Activated CD4-positive, alpha-beta T cell treated with anti-CD3 and anti-CD28 coated beads for 48 hours (primary cell): ENCODE measurements around the gene RAB11A.
"Not testable (repeated sequence)": the region's sequence is repeated elsewhere in the genome, so short reads cannot be mapped to it uniquely, and the experiment has no call there.

Experiments
- DNase-seq: peaks from one replicate; pipeline ENCODE4 v3.0.0-alpha.2; 2020

The RAB11A gene

DNA sequence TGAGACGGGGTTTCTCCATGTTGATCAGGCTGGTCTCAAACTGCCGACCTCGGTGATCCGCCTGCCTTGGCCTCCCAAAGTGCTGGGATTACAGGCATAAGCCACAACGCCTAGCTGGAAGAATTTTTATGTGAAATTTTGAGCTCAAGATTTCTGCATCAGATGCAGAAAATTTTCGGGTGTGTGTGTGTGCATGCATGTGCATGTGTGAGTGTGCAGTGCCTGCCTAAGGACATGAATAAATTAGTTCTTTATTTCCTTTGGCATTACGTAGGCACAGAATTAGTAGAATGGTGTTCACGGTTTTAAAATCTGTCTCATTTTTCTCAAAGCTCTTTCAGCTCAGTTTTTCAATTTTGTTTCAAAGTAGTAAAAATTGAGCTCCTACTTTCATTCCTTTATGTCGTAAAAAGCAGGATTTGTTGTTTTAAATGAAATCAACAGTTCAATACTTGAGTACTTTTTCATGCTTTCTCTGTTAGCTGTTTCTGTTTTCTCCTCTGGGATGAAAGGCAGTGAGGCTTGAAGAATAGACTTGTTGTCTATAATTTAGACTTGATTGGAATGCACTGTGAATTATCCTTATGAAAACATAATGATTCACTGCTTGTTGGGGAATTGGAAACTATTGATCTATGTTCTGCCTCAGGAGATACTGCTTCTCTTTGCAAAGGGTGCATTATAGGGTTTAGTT lies 23.3 kb upstream of the RAB11A start:
- no peak for DNase-seq

DNA sequence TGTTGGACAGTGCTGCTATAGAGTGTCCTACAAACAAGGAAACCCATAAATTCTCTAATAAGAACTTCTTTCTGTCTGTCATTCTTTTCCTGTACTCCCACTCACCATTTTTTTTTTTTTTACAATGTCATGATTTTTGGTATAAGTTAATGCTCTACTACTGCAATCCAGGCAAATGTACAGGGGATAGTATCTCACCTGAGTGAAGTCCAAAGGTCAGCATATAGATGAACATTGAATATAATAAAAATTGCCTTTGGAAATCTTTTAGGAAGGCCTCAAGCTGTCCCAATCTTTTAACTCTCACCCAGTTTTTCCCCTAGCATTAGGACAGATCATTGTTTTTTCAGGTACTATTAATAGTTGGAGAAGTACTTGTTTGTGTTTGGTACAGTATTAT lies 21.3 kb upstream of the RAB11A start:
- no peak for DNase-seq

DNA sequence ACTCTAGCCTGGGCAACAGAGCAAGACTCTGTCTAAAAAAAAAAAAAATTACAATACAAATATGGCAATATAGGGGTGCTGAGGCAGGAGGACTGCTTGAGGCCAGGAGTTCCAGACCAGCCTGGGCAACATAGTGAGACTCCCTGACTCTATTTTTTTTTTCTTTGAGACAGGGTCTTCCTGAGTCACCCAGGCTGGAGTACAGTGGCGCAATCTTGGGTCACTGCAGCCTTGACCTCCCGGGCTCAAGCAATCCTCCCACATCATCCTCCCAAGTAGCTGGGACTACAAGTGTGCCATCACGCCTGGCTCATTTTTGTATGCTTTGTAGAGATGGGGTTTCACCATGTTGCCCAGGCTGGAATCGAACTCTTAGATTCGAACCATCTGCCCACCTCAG lies 17.3 kb upstream of the RAB11A start:
- DNase-seq = no peak

DNA sequence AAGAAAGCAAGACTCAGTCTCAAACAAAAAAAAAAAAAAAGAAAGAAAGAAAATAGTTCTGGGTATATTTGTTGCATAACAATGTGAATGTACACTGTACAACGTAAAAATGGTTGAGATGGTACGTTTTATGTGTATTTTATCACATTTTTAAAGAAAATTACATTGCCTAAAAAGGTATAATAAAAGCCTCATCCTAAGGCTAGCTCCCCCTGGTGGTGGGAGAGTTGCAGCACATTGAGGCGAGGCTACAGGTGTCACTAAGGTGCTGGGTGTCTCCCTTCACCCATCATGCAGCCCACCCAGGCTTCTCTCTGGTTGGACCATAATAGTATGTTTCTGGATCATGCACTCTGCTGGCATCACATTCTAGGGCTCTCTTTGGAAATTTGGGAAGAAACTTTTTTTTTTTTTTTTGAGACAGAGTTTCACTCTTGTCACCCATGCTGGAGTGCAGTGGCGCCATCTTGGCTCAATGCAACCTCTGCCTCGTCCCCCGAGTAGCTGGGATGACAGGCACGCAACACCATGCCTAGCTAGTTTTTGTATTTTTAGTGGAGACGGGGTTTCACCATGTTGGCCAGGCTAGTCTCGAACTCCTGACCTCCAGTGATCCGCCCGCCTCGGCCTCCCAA lies 12.4 kb upstream of the RAB11A start:
- peak; percentile 89 for DNase-seq

DNA sequence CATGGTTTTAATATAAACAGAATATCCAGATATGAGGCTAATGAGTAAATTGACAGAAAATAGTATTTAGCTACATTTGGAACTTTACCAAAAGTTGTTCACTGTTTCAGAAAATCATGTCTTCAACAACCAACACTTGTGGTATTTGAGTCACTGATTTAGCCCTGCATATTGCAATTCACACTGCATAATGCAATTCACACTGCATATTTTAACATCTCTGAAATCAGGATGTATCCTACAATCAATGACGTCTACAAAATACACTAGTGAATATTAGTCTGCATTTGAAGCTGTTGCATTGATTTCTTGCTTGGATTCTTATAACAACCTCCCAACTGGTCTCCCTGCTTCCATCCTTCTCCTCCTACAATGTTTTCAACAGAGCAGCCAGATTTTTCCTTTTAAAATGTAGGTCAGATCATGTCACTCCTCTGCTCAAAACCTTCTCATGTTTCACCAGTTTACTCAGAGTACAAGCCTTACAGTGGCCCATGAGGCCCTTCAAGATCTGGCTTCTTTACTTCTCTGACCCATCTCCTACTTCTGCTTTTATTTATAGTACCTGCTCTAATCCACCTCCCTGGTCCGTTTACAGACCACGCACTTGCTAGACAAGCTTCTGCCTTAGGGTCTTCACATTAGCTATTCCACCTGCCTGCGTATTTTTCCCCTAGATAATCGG lies 11.4 kb upstream of the RAB11A start:
- no peak for DNase-seq

DNA sequence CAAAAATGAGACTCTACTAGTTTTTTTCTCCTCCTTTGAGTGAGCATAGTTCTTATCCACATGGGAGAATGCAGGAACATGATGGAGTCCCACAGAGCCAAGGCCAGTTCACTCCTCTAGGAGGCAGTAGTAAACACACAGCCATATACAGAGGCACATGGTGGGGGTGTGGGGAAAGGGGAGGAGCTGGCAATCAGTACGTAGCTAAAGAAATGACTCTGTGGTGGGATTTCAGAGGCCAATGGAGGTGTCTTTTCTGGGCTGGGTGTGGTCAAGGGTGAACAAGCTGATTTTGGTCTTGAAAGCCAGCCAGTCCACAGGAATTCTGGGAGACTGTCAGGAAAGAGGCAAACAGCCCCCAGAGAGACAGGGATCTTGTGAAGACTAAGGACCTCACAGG lies 6.6 kb upstream of the RAB11A start:
- DNase-seq = peak; percentile 82

DNA sequence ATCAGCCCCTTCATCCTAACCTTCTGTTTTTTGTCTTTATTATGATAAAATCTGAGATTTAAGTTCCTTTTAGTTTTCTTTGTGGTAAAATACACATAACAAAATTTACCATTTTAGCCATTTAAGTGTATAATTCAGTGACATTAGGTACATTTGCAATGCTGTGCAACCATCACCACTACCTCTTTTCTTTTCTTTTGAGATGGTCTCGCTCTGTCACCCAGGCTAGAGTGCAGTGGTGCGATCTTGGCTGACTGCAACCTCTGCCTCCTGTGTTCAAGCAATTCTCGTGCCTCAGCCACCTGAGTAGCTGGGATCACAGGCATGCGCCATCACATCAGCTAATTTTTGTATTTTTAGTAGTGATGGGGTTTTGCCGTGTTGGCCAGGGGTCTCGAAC lies 6.2 kb upstream of the RAB11A start:
- DNase-seq = no peak

DNA sequence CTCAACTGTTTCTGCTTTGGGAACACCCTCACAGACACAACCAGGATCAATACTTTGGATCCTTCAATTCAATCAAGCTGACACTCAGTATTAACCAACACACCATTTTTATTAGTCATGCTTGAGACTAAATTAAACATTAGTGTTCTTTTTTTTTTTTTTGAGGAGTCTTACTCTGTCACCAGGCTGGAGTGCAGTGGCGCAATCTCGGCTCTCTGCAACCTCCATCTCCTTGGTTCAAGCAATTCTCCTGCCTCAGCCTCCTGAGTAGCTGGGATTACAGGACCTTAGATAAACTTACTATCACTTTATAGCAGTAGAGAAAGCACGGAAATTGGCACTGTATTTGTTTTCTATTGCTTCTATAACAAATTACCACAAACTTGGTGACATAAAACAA lies 2.0 kb upstream of the RAB11A start:
- DNase-seq = no peak

DNA sequence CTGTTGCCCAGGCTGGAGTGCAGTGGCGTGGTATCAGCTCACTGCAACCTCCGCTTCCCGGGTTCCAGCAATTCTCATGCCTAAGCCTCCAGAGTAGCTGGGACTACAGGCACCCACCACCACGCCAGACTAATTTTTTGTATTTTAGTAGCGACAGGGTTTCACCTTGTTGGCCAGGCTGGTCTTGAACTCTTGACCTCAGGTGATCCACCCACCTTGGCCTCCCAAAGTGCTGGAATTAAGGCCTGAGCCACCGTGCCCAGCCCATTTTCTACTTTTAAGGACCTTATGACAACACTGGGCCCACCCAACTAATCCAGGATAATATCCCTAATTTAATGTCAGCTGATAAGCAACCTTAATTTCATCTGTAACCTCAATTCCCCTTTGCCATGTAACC lies 1.4 kb upstream of the RAB11A start:
- DNase-seq = not testable (repeated sequence)

DNA sequence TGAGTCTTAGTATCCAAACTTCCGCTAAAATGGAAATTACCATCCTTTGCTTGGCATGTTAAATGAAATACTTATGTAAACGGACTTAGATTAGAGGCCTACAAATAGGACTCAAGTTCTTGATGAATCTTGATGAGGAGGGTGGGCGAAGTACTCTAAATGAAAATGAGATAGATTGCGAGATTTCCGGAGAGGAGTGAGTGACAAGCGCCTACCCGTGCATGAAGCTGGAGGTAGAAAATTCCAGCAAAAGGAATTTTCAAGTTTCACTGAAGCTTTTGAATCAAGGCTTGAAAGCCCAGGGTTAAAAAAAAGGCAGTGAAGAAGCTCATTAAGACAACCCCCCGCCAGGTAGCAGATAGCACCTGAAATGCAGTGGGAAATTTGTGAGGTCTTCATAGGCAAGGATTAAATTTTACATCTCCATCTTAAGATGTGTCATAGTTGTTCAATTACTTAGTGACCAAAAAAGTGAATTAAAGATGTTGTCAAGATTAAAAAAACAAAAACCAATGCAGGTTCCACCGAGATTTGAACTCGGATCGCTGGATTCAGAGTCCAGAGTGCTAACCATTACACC lies 655 bp upstream of the RAB11A start:
- no peak for DNase-seq

DNA sequence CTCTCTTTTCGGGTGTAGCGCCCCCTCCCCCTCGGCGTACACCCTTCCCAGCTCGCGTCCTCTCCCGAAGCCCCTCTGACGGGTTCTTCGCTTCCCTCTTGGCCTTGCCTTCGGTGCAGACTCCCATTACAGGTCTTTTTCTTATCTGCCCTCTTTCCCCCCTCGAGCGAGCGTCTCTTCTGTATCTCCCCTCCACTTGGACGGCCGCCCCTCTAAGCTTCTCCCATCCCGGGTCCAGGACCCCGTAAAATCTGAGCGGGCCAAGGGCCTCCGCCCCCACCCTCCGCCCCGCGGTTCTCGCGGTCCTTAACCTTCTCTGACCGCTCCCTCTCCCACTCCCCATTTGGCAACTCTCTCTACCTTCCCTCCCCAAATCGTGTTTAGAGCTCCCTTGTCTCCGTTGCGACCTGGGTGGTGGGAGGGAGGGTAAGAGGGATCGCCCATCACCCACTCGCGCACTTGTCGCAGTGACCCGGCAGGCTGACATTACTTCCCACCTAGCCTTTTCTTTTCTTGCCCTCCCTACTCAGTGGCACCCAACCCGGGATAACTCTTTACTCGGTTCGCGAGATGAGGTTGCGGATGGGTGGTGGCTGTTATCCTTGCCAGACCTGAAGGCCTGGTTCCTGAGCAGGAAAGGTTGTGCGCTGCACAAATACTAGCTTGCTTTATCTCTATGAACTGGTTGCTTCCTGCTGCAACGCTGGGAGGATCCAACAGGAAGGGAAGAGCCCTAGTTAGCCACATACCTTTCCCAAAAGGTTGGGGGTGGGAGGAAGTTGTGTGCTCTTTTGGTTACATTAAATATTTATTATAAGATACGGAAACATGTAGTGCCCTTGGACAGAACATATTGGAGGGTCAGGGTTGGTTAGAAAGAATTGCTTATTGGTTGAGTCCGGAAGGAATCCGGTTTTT lies 922 bp downstream of the RAB11A start:
- peak; percentile 34 for DNase-seq

DNA sequence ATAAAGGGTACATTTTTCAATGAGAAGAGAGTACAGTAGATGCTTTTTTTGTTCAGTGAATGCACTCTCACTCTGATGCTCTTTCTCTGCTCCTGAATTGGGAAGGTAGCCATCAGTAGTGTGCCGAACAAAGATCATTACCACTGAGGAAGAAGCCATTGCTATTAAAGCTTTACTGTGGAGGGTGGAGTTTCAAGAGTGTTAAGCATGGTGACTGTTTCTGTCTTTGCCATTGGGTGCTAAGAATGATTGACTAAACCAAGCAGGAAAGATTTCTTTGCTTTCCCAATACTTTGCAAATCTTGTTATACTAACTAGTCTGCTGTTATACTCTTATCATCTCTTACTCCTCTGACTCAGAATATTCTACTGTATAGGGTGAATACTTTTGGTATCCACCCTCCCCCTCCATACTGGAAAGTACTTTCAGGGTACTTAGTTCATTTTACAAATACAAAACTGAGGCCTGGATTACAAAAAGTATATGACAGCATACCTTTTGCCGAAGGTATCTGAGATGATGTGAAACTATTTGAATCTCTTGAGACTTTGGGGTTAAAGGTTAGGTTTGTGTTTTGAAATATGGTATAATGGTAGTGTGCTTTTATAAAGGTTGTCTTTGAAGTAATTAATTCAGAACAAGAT lies 1.7 kb downstream of the RAB11A start:
- no peak for DNase-seq

DNA sequence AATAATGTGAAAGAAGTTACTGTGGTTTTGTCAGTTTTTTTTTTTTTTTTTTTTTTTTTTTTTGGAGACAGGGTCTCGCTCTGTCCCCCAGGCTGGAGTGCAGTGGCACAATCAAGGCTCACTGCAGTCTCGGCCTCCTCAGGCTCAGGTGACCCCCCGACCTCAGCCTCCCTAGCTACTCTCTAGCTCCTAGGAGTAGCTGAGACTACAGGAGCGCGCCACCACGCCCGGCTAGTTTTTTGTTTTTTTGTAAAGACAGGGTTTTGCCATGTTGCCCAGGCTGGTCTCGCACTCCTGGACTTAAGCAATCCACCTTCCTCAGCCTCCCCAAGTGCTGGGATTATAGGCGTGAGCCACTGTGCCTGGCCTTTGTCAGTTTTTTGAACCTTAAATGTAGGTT lies 2.6 kb downstream of the RAB11A start:
- not testable (repeated sequence) for DNase-seq

DNA sequence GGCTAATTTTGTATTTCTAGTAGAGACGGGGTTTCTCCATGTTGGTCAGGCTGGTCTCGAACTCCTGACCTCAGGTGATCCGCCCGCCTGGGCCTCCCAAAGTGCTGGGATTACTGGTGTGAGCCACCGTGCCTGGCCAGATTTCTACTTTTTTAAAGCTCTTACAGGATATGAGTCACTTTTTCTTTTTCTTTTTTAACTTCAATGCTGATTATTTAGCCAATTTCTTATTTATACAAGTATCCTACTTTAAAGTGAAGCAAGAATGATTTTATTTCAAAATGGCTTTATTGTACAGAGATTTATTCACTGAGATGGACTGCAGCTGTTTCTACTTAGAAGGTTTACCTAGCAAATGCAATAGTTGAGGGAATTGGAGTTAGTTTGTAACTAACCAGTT lies 3.3 kb downstream of the RAB11A start:
- DNase-seq = not testable (repeated sequence)

DNA sequence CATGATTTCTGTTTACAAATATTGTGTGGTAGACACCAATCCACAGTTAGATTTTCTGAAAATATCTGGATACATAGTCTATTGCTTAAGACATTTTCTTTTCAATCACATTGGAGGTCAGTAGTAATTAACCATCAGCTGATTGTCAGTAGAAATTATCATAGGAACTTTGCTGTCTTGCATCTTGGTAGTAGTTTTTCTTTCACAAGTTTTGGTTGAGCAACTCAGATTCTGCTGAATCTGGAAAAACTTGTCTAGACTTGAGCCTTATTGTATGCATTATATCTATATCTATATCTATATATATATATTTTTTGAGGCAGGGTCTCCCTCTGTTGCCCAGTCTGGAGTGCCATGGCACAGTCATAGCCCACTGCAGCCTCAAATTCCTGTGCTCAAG lies 4.0 kb downstream of the RAB11A start:
- no peak for DNase-seq

DNA sequence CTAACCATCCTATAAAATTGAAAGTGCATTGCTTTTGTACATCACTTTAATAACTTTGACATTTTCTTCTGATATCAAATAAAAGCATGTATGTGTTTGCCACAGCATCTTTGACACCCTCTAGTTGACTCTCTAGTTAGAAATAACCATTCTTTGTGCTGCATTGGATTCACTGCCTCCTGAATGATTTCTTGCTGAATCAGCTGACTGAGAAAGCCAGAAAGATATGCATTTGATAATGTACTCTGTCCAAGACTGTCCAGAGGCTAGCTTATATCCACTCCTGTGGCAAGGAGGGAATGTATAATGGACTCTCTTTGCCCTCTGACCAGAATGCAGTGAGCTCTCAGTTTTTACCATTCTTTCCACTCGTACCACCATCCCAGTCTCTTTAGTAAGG lies 6.2 kb downstream of the RAB11A start:
- no peak for DNase-seq

DNA sequence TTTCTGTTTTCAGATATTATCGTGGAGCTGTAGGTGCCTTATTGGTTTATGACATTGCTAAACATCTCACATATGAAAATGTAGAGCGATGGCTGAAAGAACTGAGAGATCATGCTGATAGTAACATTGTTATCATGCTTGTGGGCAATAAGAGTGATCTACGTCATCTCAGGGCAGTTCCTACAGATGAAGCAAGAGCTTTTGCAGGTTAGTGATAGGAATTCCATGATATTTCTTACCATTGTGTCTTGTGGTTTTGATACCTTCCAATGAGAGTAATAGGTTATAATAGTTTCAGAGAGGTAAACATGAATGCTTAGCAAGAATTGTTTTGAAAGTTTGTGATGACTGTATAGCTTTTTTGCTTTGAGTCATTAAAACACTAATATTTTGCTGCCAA lies 8.5 kb downstream of the RAB11A start:
- no peak for DNase-seq

DNA sequence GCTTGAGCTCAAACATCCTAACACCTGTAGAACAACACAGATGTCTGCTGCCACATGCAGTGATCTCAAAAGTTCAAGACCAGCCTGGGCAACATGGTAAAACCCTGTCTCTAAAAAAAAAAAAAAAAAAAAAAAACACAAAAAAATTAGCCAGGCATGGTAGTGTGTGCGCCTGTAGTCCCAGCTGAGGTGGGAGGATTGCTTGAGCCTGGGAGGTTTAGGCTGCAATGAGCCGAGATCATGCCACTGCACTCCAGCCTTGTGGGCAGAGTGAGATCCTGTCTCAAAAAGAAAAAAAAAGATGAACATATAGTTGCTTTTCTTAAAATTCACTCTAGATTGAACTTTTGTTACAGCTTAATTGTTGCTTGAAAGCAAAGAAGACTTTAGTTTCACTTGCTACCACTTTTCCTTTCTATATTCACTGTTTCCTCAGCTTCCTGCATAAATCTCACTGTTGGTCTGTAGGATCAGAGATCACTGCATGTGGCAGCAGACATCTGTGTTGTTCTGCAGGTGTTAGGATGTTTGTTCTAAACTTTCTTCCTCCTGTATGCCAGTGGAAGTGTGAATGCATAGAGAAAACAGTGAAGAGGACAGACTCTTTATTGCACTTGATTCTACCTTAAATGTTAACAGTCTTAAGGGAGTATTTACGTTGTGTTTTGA lies 12.6 kb downstream of the RAB11A start:
- DNase-seq = no peak

DNA sequence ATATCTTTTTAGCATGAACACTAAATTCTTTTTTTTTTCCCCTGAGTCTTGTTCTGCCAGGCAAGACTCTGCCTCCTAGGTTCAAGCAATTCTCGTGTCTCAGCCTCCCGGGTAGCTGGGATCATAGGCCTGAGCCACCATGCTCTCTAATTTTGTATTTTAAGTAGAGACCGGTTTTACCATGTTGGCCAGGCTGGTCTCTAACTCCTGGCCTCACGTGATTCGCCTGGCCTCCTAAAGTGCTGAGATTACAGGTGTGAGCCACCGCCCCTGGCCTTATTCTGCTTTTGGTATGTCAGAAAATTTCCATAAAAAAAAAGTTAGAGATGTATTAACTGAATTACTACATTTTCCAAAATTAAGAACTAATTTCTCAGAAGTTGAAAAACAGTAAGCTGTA lies 14.3 kb downstream of the RAB11A start:
- DNase-seq = no peak

DNA sequence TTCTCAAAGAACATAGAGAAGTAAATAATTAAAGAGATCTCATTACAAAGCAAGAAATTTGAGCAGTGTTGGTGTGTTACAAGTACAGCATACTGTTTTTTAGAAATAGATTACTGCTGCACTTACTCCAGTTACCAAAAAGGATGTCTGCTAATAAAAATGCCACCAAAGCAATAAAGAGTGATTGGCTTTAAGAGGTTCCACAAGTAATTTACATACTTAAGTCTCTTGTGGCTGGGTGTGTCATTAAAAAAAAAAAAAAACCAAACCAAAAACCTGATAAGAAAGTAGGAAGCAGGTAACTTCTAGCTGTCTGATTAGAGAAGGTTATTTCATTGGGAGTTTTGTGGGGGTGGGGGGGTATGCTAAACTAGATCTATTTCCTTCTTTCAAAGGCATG lies 15.2 kb downstream of the RAB11A start:
- no peak for DNase-seq

DNA sequence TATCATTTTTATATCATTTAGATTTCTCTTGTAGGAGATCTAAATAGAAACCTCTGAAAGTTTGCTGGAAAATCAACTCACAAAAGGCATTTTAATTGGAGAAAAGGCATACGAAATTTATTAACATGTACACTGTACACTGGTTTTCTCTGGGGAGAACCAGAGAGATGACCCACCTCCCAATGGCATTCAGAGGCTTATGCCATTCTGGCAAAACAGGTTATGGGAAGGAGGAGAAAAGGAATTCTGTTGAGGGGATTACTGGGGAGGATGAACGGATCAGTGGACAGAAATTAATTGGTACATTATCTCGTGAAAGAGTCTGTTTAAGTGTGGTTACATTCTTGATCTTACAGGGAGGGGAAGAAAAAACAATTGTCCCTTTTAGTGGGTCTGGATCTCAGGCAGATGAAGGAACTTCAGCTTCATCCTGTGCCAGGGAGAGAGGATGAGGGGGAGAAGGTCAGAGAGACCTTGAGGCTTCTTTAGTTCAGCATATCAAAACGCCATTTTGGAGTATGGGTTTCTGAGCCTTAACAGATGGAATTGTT lies 16.5 kb downstream of the RAB11A start:
- no peak for DNase-seq

DNA sequence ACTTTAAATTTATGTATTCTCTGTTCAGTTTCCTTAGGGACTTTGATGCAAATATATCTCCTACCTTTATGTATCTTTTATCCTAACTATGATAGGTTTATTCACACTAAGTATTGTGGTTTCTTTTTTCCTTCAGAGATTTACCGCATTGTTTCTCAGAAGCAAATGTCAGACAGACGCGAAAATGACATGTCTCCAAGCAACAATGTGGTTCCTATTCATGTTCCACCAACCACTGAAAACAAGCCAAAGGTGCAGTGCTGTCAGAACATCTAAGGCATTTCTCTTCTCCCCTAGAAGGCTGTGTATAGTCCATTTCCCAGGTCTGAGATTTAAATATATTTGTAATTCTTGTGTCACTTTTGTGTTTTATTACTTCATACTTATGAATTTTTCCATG lies 18.3 kb downstream of the RAB11A start:
- peak; percentile 43 for DNase-seq
